Retinal pigment epithelial cell (primary cell): Measurements from ENCODE around the gene TMEM19.
"Not testable (repeated sequence)": the region's sequence is repeated elsewhere in the genome, so short reads cannot be mapped to it uniquely, and the experiment has no call there.

Source experiments
- DNase-seq: peaks from one replicate; pipeline ENCODE4 v3.0.0-alpha.2; 2010; ENCODE audit warnings: low read depth
- H3K4me3 ChIP-seq: 2 replicates; pipeline ENCODE4 v1.5.1; 2011; ENCODE audit warnings: mild to moderate bottlenecking, low read length, control low read depth, moderate library complexity
- TF ChIP-seq, protein P1 (sequence below): conservative IDR thresholded peaks from 2 replicates; pipeline ENCODE4 v1.5.1; 2011; ENCODE audit warnings: low read depth, low read length, control low read depth, inconsistent platforms

TMEM19 gene

DNA sequence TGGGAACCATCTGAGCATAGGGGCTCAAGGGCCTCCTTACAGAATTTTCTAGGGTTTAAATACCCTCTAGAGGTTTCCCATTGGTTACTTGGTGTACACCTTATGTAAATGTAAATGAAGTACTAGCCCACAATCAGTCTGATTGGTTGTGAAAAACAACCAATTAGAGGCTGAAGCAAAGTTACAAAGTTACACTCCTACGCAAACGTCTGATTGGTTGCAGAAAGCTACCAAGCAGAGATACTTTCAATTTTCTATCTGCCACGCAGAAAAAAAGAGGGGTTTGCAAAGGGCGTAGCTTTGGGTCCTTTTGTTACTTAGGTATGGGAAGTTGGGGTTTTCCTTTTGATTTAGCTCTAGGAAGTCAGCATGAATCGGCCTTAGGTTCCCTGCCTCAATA, 1.8 kb upstream of the TMEM19 start:
- no peak overlapping the region for H3K4me3 ChIP-seq
- no peak for DNase-seq
- TF ChIP-seq, protein P1, sequence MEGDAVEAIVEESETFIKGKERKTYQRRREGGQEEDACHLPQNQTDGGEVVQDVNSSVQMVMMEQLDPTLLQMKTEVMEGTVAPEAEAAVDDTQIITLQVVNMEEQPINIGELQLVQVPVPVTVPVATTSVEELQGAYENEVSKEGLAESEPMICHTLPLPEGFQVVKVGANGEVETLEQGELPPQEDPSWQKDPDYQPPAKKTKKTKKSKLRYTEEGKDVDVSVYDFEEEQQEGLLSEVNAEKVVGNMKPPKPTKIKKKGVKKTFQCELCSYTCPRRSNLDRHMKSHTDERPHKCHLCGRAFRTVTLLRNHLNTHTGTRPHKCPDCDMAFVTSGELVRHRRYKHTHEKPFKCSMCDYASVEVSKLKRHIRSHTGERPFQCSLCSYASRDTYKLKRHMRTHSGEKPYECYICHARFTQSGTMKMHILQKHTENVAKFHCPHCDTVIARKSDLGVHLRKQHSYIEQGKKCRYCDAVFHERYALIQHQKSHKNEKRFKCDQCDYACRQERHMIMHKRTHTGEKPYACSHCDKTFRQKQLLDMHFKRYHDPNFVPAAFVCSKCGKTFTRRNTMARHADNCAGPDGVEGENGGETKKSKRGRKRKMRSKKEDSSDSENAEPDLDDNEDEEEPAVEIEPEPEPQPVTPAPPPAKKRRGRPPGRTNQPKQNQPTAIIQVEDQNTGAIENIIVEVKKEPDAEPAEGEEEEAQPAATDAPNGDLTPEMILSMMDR, result no peak

DNA sequence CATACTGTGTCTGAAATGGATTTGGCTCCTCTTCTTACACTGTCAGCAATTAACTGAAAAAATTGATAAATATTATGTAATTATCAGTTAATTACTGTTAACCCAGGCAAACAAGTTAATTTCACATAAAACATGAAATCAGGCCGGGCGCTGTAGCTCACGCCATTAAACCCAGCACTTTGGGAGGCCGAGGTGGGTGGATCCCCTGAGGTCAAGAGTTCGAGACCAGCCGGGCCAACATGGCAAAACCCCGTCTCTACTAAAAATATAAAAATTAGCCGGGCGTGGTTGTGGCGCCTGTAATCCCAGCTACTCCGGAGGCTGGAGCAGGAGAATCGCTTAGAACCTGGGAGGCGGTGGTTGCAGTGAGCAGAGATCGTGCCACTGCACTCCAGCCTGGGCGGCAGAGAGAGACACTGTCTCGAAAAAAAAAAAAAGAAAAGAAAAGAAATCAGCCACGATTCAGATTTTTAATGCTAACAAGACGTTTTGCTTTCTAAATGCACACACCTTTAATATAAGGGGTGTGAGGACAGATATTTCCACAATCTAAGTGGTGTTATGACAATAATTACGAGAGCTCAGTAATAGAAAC, 473 bp upstream of the TMEM19 start:
- no peak for DNase-seq
- peak overlapping the region; percentile 82 for H3K4me3 ChIP-seq
- TF ChIP-seq, protein P1, result no peak

DNA sequence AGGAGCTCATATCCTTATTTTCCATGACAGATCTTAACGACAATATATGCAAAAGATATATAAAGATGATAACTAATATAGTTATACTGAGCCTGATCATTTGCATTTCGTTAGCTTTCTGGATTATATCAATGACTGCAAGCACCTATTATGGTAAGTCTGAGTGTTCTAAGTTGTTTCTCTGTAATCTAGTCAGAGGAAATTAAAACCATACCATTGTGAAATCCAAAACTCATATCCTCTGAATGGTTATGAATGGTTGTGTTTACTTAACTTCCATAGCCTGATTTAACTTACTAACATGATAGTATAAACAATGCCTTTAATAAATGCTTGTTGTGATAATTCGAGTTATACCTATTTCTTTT, 760 bp downstream of the TMEM19 start:
- TF ChIP-seq, protein P1, result no peak
- H3K4me3 ChIP-seq, result peak overlapping the region; percentile 82
- no peak for DNase-seq

- not testable (repeated sequence) for DNase-seq
- peak overlapping the region; percentile 82 for H3K4me3 ChIP-seq
Observed at GRCh38 chr12:71687172-71687571, 1.3 kb downstream of the TMEM19 start.

- TF ChIP-seq, protein P1, result no peak
- H3K4me3 ChIP-seq, result no peak overlapping the region
- DNase-seq, result no peak
Observed at GRCh38 chr12:71688961-71689570, 3.2 kb downstream of the TMEM19 start.

DNA sequence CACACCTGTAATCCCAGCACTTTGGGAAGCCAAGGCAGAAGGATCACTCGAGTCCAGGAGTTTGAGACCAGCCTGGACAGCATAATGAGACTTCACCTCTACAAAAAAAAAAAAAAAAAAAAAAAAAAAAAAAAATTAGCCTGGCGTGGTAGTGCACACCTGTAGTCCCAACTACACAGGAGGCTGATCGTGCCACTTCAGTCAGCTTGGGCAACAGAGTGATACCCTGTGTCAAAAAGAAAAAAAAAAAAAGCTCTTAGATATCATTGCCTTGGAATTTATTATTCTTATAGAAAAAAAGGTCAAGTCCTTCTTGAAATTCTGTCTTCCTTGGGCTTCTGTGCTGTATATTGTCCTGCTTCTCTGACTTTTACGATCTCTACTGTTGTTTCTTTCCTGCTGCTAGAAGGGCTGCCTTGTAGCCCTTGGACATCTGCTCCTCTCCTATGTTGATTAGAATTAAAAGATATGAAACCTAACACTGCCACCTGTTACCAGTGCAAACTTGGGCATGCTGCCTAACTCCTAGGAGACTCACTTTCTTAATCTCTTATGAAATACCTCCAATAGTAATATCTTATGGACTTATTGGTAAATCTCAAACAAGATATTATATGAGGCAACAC, 5.7 kb downstream of the TMEM19 start:
- TF ChIP-seq, protein P1, result no peak

DNA sequence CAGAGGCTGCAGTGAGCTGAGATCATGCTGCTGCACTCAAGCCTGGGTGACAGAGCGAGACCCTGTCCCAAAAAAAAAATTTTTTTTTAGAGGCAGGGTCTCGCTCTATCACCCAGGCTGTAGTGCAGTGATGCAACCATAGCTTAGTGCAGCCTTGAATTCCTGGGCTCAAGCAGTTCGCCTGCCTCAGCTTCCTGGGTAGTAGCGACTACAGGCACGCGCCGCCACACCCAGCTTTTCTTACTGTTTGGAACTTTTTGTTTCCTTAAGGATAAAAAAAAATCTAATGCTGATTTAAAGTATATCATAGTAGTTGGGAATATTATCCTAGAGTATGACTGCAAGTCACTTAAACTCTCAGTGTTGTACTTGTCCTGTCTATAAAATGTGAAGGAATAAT, 7.2 kb downstream of the TMEM19 start:
- TF ChIP-seq, protein P1, result no peak
- DNase-seq, result no peak
- no peak overlapping the region for H3K4me3 ChIP-seq

More for the DNA sequence above, 5.7 kb downstream of the TMEM19 start:
- peak; percentile 6 for DNase-seq
- H3K4me3 ChIP-seq, result no peak overlapping the region

DNA sequence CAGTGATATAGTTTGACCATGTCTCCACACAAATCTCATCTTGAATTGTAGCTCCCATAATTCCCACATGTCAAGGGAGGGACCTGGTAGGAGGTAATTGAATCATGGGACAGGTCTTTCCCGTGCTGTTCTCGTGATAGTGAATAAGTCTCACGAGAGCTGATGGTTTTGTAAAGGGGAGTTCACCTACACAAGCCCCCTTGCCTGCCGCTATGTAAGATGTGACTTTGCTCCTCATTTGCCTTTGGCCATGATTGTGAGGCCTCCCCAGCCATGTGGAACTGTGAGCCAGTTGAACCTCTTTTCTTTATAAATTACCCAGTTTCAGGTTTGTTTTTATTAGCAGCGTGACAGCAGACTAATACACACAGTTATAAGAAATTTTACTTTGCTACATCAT, 7.8 kb downstream of the TMEM19 start:
- H3K4me3 ChIP-seq, DNase-seq: not testable (repeated sequence)
